RCC 7860 (cell line): Measurements from ENCODE around the gene PPP1CA.
A peak's percentile ranks its signal among the peaks of the same experiment; 100 is the strongest.

Experiments
- DNase-seq: peaks from one replicate; pipeline ENCODE4 v3.0.0-alpha.2; 2015; ENCODE audit warnings: low spot score
- FAIRE-seq: peaks from 2 replicates; lab custom pipeline; 2012; peaks lifted over from hg19 to GRCh38; lab: Jason Lieb, UNC

Gene PPP1CA

DNA sequence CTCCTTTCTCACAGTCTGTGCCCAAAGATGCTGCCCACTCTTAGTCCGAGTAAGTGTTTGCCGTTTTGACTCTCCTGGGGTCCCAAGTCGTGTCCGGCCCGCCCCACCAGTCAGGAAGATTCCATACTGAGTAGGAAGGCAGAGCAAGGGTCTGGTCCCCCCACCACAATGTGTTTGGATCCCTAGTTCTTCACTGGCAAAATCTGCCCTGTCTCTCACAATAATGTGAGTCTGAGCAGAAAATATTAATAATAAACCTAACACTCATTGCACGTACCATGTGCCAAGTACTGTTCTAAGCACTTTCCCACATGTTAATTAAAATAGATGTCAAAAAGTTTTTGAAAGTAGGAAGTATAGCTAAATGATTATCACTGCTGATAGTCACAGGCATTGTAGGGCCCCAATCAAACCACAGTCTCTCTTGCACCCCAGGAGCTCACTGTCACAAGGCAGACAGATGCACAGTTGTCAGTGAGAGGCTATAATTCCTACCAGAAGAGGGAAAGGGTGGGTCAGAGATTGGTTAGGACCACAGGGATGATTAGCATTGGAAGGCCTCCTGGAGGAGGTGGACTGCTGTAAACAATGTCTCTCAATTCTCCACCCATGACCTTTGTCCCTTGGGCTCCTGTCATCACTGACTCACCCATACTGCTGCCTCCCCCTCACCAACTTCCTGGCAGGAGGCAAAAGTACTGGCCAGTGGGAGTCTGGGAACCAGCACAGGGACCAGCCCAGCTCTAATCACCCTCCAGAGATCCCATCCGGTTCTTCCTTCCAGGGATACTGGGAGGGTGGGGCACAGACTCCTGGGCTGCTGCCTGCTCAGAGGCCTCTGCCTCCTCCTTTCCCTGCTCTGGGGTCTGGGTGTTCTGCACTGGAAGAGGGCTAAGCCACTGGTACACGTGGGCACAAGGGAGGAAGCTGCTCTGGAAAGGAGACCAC is 47.3 kb downstream of the PPP1CA start:
- peak; percentile 96 for DNase-seq
- peak; percentile 78 for FAIRE-seq

DNA sequence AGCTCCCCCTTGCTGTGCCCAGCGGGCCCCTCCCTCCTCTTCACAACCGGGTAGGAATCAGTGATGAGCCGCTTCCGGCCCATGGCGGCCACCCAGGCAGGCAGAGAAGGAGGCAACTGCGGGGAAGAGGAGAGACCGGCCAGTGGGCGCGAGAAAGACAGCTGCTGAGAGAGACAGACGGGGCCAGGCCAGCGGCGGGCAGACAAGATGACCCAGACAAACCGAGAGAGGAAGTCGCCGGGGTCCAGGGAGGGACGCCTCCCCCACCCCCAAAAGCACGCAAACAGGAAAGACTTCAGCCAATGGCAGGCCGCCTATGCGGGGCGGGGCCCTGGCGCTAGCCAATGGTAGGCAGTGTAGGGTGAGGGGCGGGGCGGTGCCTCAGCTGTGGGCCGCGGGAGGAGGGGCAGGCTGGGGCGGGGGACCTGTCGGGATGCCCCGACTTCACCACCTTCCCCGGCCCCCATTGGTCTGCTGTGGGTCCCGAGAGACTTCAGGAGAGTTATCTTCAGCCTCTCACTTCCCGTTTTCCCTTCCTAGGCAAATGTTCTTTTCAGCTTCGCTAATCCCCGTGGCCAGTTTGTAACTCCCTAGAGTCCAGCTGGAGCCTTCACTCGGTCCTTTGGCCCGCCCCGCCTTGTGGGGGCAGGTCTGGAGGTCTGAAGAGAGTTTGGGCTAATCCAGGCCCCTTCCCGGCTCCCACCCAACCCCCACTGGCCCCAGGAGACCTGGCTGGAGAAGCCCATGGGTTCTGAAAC is 48.2 kb downstream of the PPP1CA start, which contains the start of gene POLD4:
TSS of gene POLD4 (minus strand) at position 230 of the 758 bp plus-strand sequence. CDS start at position 83, 147 bp downstream.
- DNase-seq, result peak; percentile 85
- no peak for FAIRE-seq

DNA sequence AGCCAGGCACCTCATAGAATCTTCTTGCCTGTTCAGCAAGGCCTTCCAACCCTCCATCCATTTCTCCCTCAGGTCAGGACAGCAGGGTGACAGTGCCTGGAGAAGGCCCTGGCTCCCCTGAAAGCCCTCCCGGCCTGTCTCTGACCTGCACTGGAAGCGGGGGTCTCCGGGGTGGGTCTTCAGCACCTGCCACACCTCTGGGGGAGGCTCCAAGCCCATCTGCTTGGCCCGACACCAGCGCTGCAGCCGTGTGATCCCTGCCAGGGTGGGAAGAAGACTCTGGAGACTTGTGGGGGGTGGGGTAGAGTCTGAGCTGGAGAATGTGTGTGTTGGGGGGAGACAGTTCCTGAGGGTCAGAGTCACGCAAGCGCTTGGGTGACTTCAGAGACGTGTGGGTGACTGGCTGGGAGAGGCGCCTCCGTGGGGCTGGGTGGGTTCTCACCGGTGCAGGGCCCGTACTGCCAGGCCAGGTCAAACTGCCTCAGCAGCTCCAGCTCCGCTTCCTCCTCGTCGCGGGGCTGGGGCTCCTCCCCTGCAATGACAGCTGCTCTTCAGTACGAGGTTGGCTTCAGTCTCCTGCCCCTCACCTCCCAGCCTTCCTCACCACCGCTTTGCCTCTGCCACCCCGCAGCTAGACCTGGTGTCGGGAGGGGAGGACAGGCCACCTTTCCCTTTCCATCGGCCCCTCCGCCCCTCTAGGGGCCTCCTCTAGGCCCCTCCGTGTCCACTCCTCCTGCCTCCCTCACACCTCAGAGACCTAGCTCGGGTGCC is 48.9 kb downstream of the PPP1CA start:
- peak; percentile 40 for DNase-seq
- FAIRE-seq, result no peak

DNA sequence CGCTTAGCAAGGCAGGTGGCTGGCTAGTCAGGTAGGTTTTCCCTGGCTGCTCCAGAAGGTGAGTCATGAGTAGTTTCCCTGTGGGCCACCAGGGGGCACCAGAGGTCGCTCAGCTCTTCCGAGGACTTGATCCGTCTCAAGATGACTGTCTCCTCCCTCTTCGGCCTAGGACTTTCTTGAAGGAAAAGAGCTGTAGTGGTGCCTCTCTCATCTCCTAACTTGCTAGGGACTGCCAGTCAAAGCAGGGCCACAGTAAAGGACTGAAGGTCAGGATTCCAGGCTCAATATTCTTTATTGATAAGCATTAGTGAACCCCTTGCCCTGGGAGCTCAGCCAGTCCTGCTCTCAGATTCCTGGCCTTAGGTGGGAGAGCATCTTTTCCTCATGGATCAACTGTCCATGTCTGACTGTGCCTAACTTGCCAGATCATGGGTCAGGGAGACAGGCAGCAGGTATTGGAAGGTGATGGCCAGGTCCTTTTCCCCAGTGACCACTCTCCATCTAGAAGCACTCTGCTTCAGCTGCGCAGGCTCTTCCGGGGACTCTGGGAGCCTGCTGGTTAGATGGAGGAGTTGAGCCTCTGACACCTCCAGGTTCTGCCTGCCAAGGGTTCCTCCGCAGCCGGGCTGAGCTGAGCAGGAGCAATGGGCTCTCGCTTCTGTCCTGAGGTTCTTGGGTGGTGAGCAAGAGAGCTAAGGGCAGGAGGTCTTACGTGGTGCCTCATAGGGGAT is 50.2 kb downstream of the PPP1CA start:
- no peak for FAIRE-seq
- DNase-seq, result peak; percentile 66

DNA sequence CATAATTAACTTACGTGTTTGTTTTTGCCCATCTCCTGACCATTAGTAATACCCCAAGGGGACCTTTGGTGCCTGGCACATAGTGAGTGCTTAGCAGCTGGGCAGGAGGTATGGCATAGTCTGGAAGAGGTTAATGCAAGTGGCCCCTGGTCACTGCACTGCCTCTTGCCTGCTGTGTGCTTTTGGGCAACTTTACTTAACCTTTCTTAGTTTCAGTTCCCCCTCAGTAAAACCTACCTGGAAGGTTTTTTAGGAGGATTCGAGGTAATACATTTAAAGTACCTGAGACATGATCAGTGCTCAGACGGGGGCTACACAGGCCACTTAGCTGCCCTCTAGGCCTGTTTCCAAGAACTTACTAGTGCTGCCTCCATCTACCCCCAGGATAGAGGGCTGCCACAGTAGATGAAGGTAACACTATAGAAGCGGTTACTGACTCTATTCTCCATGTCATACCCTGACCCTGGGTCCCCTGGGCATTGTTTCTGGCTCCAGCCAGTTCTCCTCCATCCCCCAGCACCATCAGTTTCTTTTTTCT is 51.7 kb downstream of the PPP1CA start:
- FAIRE-seq, result no peak

DNA sequence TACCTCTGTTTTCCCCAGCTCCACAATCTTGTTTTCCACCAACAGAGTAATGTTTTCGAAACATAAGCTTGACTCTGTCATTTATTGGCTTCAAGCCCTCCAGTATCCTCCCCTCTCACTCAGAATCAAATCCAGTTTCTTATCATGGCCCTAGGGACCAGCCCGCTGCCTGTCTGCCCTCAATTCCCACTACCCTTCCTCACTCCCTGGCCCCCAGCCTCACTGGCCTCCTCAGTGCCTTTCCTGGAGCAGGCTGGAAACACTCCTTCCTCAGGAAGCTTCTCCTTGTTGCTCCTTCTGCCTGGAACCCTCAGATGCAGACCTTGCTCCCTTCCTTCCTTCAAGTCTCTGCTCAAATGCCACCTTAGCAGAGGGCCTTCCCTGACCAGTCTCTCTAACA is 52.2 kb downstream of the PPP1CA start:
- no peak for DNase-seq
- FAIRE-seq, result no peak

More for the DNA sequence above, 51.7 kb downstream of the PPP1CA start:
- DNase-seq, result no peak

DNA sequence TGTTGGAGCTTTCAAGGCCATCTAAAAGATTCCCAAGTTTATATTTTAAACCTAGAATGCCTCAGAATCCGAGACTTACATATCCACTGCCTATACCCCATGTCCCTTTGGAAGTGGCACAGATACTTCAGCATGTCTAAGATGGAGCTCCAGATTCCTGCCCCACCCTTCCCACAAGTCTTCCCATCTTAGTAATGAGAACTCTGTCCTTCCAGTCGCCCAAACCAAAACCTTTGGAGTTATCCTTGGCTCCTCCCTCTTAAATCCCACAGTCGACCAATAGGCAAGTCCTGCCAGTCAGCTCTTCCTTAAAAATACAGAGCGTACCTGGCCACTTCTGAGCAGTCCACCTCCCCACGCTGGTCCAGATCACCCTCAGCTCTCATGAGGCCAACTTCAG is 52.6 kb downstream of the PPP1CA start:
- FAIRE-seq, result no peak
- DNase-seq, result no peak
